SK-N-SH (cell line): ENCODE results near the gene FNDC3B. TPM values are rescaled to one million over a fixed set of nuclear protein-coding genes. Genes with fewer than 3 reads are reported as not detected.

ENCODE experiments used
- CTCF ChIA-PET: fragments of 300-600, 350-600 bp; formaldehyde crosslinking; extraction: SDS; loops from one replicate; lab custom pipeline; 2021; lab: Yijun Ruan, JAX
- POLR2A ChIA-PET: fragments of 350-600 bp; sonication (Branson Sonifier 250); formaldehyde crosslinking; extraction: SDS; loops from one replicate; lab custom pipeline; 2020; ENCODE audit warnings: antibody characterized with exemption, inconsistent platforms; lab: Yijun Ruan, JAX
- DNase-seq: peaks from one replicate; pipeline ENCODE4 v3.0.0; 2012
- H2AFZ ChIP-seq: fragments of 200-600 bp; sonication (generic); 2 replicates; pipeline ENCODE4 v1.8.1; 2016; ENCODE audit warnings: antibody characterized with exemption, mild to moderate bottlenecking, low read depth
- H3F3A ChIP-seq: fragments of 200-600 bp; sonication (generic); replicated peaks from 2 replicates; pipeline ENCODE3; 2016; ENCODE audit warnings: antibody characterized with exemption, mild to moderate bottlenecking; ENCODE audit not compliant: insufficient read depth
- H3K27ac ChIP-seq, 2 experiments: fragments of 200-500 bp in 1 of 2; fragments of 200-600 bp in 1 of 2; sonication (Bioruptor generic) in 1 of 2; sonication (generic), shearing (Covaris generic) in 1 of 2; 2 replicates each; pipeline versions ENCODE4 v1.5.1 to v1.6.1; 2014 to 2016; ENCODE audit warnings: low read depth in 2 of 2, inconsistent platforms in 1 of 2, low read length in 1 of 2, mild to moderate bottlenecking in 1 of 2, mixed read lengths in 1 of 2
- H3K27me3 ChIP-seq: fragments of 200-600 bp; sonication (generic), shearing (Covaris generic); 2 replicates; pipeline ENCODE4 v1.6.1; 2016; ENCODE audit warnings: mixed run types; ENCODE audit not compliant: insufficient read depth
- H3K36me3 ChIP-seq, 2 experiments: fragments of 200-500 bp in 1 of 2; fragments of 200-600 bp in 1 of 2; sonication (Bioruptor generic) in 1 of 2; sonication (generic) in 1 of 2; replicated peaks in 1 of 2; 2 replicates each; pipeline versions ENCODE3 to v1.5.1; 2014 to 2016; ENCODE audit warnings: low read length in 1 of 2, mild to moderate bottlenecking in 1 of 2; ENCODE audit not compliant: insufficient read depth in 2 of 2, control insufficient read depth in 1 of 2
- H3K4me1 ChIP-seq, 2 experiments: fragments of 200-500 bp in 1 of 2; fragments of 200-600 bp in 1 of 2; sonication (Bioruptor generic) in 1 of 2; sonication (generic), shearing (Covaris generic) in 1 of 2; 2 replicates each; pipeline versions ENCODE4 v1.5.1 to v1.6.1; 2014 to 2016; ENCODE audit warnings: low read depth in 1 of 2, low read length in 1 of 2, mixed run types in 1 of 2; ENCODE audit not compliant: insufficient read depth in 2 of 2, control insufficient read depth in 1 of 2
- H3K4me2 ChIP-seq: fragments of 200-600 bp; sonication (generic), shearing (Covaris generic); 2 replicates; pipeline ENCODE4 v1.6.1; 2017; ENCODE audit warnings: mixed run types
- H3K4me3 ChIP-seq, 2 experiments: fragments of 200-500 bp in 1 of 2; fragments of 200-600 bp in 1 of 2; sonication (Bioruptor generic) in 1 of 2; sonication (generic), shearing (Covaris generic) in 1 of 2; 2 replicates each; pipeline versions ENCODE4 v1.5.1 to v1.8.1; 2014 to 2016; ENCODE audit warnings: low read depth in 2 of 2, inconsistent platforms in 1 of 2, low read length in 1 of 2, mild to moderate bottlenecking in 1 of 2, mixed read lengths in 1 of 2, moderate library complexity in 1 of 2
- H3K79me2 ChIP-seq: fragments of 200-600 bp; sonication (generic); 2 replicates; pipeline ENCODE4 v1.8.1; 2017; ENCODE audit warnings: mild to moderate bottlenecking; ENCODE audit not compliant: insufficient read depth
- H3K9ac ChIP-seq: fragments of 200-600 bp; sonication (generic); 2 replicates; pipeline ENCODE4 v1.6.1; 2017; ENCODE audit warnings: mixed run types
- H3K9me2 ChIP-seq: fragments of 200-600 bp; sonication (generic); 2 replicates; pipeline ENCODE4 v1.6.1; 2017; ENCODE audit warnings: mixed run types
- H3K9me3 ChIP-seq: fragments of 200-600 bp; sonication (generic); 2 replicates; pipeline ENCODE4 v1.6.1; 2017; ENCODE audit warnings: mixed run types, mild to moderate bottlenecking, moderate library complexity
- H4K20me1 ChIP-seq: fragments of 200-600 bp; sonication (generic); 2 replicates; pipeline ENCODE4 v1.6.1; 2017; ENCODE audit warnings: mild to moderate bottlenecking, mixed run types; ENCODE audit not compliant: insufficient read depth
- CHD2 ChIP-seq: fragments of 150-350 bp; IDR thresholded peaks from 2 replicates; pipeline ENCODE4 v1.6.1; 2018; ENCODE audit warnings: low read length; ENCODE audit not compliant: partially characterized antibody
- CTCF ChIP-seq: fragments of 200-600 bp; sonication (generic); IDR thresholded peaks from 2 replicates; pipeline ENCODE4 v1.6.1; 2017; ENCODE audit warnings: antibody characterized with exemption, mild to moderate bottlenecking, moderate library complexity
- EP300 ChIP-seq, 2 experiments: IDR thresholded peaks; 2 replicates each; pipeline versions ENCODE4 v1.4.0 to v1.6.1; 2012; ENCODE audit warnings: borderline replicate concordance in 1 of 2, low read depth in 1 of 2, low read length in 1 of 2
- EZH2phosphoT487 ChIP-seq: fragments of 200-600 bp; sonication (generic); IDR thresholded peaks from 2 replicates; pipeline ENCODE4 v1.6.1; 2017; ENCODE audit warnings: low read depth, mixed run types, mild to moderate bottlenecking, antibody characterized with exemption, moderate library complexity, borderline replicate concordance
- GABPA ChIP-seq: IDR thresholded peaks from 2 replicates; pipeline ENCODE4 v1.4.0; 2012; ENCODE audit warnings: low read depth, mild to moderate bottlenecking
- JUND ChIP-seq: IDR thresholded peaks from 2 replicates; pipeline ENCODE4 v1.4.0; 2012
- MAX ChIP-seq: IDR thresholded peaks from 2 replicates; pipeline ENCODE4 v1.4.0; 2012; ENCODE audit warnings: low read depth
- NRF1 ChIP-seq: IDR thresholded peaks from 2 replicates; pipeline ENCODE4 v1.6.1; 2012; ENCODE audit warnings: low read depth, mild to moderate bottlenecking, low read length
- PBX3 ChIP-seq: IDR thresholded peaks from 2 replicates; pipeline ENCODE4; 2012
- POLR2AphosphoS5 ChIP-seq: IDR thresholded peaks from 2 replicates; pipeline ENCODE4 v1.6.1; 2012; ENCODE audit warnings: low read depth, low read length
- SMC3 ChIP-seq: IDR thresholded peaks from 2 replicates; pipeline ENCODE4 v1.6.1; 2012; ENCODE audit warnings: low read depth, low read length, improper control_type of control experiment
- TAF1 ChIP-seq: IDR thresholded peaks from 2 replicates; pipeline ENCODE4 v1.6.1; 2012; ENCODE audit warnings: low read depth, mild to moderate bottlenecking, low read length, moderate library complexity, borderline replicate concordance
- TCF12 ChIP-seq: IDR thresholded peaks from 2 replicates; pipeline ENCODE4 v1.4.0; 2012
- TEAD4 ChIP-seq: IDR thresholded peaks from 2 replicates; pipeline ENCODE4 v1.4.0; 2012; ENCODE audit warnings: mild to moderate bottlenecking, borderline replicate concordance; ENCODE audit not compliant: insufficient read depth
- USF2 ChIP-seq: fragments of 150-350 bp; IDR thresholded peaks from 2 replicates; pipeline ENCODE4 v1.6.1; 2017; ENCODE audit warnings: antibody characterized with exemption, low read length, low read depth, borderline replicate concordance
- YY1 ChIP-seq: IDR thresholded peaks from 2 replicates; pipeline ENCODE4 v1.4.0; 2012; ENCODE audit warnings: low read depth, mild to moderate bottlenecking
- ZBTB33 ChIP-seq: IDR thresholded peaks from 2 replicates; pipeline ENCODE4 v1.4.0; 2012; ENCODE audit warnings: low read depth, borderline replicate concordance
- WGBS: methylation state at CpG from one replicate; pipeline ENCODE4 v1.1.6; 2017; ENCODE audit warnings: low lambda C conversion rate; 5-methylcytosine and 5-hydroxymethylcytosine counted together
- polyA plus RNA-seq, 3 experiments: library from polyadenylated mRNA; depleted of rRNA; stranded (reverse); fragments of >200 nt; gene quantifications; 2 replicates each; pipeline ENCODE4 v1.2.3, GENCODE V29; 2012
- TF ChIP-seq, protein P1 (sequence below): fragments of 150-350 bp; IDR thresholded peaks from 2 replicates; pipeline ENCODE4 v1.6.1; 2016; ENCODE audit warnings: mild to moderate bottlenecking, low read depth, low read length

FNDC3B gene
- polyA plus RNA-seq, 1 of the 3 experiments (the other 2 are of a cell fraction) = 10.4 TPM

DNA sequence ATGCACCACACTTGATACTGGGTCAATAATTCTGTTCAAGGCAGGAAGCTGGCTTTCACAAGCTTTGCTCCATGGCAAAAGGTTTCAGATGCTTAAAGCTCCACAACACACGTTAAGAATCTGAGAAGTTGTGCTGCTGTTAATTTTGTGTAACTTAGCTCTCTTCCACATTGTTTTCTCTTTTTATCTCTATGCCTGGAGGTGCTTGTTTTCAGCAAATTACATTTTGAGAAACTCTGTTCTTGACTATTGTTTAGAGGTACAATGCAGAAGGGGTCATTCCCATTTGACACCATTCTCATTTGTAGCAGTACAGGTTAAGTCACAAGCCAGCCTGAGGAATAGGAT, 156.0 kb downstream of the FNDC3B start (continued):
- TF ChIP-seq CTCF (no peak), TEAD4 (no peak), NRF1 (no peak), JUND (no peak), ZBTB33 (no peak), SMC3 (no peak), EZH2phosphoT487 (no peak), TCF12 (no peak)
- TF ChIP-seq, protein P1, sequence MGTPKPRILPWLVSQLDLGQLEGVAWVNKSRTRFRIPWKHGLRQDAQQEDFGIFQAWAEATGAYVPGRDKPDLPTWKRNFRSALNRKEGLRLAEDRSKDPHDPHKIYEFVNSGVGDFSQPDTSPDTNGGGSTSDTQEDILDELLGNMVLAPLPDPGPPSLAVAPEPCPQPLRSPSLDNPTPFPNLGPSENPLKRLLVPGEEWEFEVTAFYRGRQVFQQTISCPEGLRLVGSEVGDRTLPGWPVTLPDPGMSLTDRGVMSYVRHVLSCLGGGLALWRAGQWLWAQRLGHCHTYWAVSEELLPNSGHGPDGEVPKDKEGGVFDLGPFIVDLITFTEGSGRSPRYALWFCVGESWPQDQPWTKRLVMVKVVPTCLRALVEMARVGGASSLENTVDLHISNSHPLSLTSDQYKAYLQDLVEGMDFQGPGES = no peak

DNA sequence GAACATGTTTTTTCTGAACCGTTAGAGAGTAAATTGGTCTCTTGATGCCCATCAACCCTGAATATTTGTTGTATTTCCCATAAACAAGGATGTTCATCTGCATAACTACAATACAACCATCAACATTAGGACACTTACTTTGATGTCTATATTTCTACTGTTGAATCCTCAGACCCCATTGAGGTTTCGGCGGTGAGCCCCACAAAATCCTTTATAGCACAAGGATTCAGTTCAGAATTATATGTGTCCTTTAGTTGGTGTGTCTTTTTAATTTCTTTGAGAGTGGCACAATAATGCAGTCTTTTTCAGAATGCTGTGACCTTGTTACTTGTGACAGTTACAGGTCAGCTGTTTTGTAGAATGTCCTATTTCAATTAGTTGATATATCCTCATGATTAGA, 158.0 kb downstream of the FNDC3B start:
- no peak overlapping the region for H3K4me3 ChIP-seq
- no peaks in the 10 kb centered on the region for H3K36me3 ChIP-seq
- H3K9ac ChIP-seq = no peak overlapping the region
- TF ChIP-seq SMC3 = no peak
- no peak for TF ChIP-seq PBX3
- no peak for TF ChIP-seq YY1
- no peak for TF ChIP-seq TAF1
- no peak for TF ChIP-seq POLR2AphosphoS5
- no peak for TF ChIP-seq GABPA
- no peak for TF ChIP-seq CHD2
- no peak for TF ChIP-seq USF2
- no peak for TF ChIP-seq EP300 (IDR thresholded peaks at IDR 0.05; ENCODE audit: borderline replicate concordance in 1 of 2, low read depth in 1 of 2, low read length in 1 of 2)
- no peak for TF ChIP-seq MAX
- peaks cover 9 to 20% of the 10 kb centered on the region in 2 experiments; a peak in 2 of 4 replicates for H3K4me1 ChIP-seq
- no peak overlapping the region for H3K4me2 ChIP-seq
- ChIA-PET POLR2A (no interaction called here), CTCF (no interaction called here)
- no peak overlapping the region for H2AFZ ChIP-seq
- no peaks in the 10 kb centered on the region for H3K27me3 ChIP-seq
- no peak overlapping the region for H3K27ac ChIP-seq
- no peak for DNase-seq
- no peaks in the 10 kb centered on the region for H3K9me2 ChIP-seq
- peaks cover 9% of the 10 kb centered on the region for H3F3A ChIP-seq
- peaks cover 22% of the 10 kb centered on the region for H4K20me1 ChIP-seq
- WGBS = 95% methylated on average over 3 of the region's 3 CpGs
- H3K9me3 ChIP-seq = no peaks in the 10 kb centered on the region
- H3K79me2 ChIP-seq = peaks cover 96% of the 10 kb centered on the region
